Measurements from ENCODE around the gene PCK1.

PCK1 gene

DNA sequence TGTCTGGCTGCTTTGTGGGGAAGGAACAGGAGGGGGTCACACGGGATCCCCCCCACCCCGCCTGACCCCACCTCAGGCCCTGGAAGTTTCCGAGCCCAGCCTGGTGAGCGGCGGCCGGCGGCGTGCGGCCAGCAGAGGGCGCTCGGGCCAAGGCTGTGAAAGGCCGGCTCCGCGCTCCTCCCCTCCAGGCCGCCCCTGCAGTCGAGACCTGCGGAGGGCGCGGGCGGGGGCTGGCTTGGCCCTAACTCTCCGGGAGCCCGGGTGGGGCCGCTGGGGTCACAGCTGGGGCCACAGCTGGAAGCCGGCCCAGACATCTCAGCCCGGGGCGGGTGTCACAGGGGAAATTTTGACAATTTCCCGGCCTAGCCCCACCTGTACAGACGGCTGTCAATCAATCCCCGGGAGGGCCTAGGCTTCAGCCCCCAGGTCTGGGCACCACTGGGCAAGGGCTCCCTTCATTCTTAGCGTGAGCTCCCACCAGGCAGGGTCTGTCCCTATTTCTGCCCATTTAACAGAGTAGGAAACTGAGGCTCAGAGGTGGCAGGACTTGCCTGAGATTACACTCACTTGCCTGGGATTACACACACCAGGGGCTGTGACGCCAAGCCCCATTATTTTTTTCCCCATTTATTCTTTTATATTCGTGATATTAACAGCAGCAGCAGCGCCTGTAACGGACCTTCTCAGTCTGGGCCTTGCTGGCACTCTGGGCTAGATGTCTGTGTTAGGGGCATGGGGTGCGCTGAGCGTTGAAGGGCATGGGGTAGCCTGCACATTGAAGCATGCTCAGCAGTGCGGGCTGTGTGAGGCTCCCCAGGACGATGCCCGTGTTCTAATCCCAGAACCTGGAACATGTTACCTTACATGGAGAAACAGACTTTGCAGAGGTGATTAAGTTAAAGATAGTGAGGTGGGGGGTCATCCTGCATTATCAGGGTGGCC lies 36.4 kb downstream of the PCK1 start:
- TF ChIP-seq CTCF (IDR thresholded peaks at IDR 0.05; ENCODE audit: low read depth, low read length) = peak; percentile 78
- peak; percentile 26 for DNase-seq (ENCODE audit: low read depth, low spot score)
- H3K4me3 ChIP-seq (ENCODE audit: low read depth, low read length) = no peak overlapping the region
- in situ Hi-C loops (cut with HindIII; ENCODE audit: low sequenced_read_pairs) = no loop called here

DNA sequence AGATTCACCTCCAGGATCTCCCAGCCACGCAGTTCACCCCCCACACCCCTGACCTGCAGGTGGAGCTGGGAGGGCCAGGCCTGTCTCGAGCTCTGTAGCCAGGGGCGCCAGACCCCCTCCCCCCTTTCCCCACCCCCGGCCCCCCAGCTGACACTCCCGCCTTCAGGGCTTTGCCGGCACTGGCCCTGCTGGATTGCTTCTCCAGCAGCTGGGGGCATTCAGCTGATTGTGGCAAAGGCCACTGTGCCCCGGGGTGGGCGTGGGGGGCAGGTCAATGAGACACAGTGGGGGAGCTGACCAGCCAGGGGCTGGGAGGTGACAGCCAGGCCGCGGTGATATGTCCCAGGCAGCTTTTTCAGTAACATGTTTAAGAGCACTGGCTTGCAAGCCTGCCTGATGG lies 37.1 kb downstream of the PCK1 start:
- in situ Hi-C loops (cut with HindIII; ENCODE audit: low sequenced_read_pairs) = no loop called here
- H3K4me3 ChIP-seq (ENCODE audit: low read depth, low read length) = no peak overlapping the region
- no peak for TF ChIP-seq CTCF (IDR thresholded peaks at IDR 0.05; ENCODE audit: low read depth, low read length)
- no peak for DNase-seq (ENCODE audit: low read depth, low spot score)

- no peak for DNase-seq (ENCODE audit: low read depth, low spot score)
- in situ Hi-C loops (cut with HindIII; ENCODE audit: low sequenced_read_pairs) = no loop called here
- TF ChIP-seq CTCF (IDR thresholded peaks at IDR 0.05; ENCODE audit: low read depth, low read length) = no peak
- no peak overlapping the region for H3K4me3 ChIP-seq (ENCODE audit: low read depth, low read length)
Measured at GRCh38 chr20:57598491-57598890, 37.6 kb downstream of the PCK1 start.

- no peak for TF ChIP-seq CTCF (IDR thresholded peaks at IDR 0.05; ENCODE audit: low read depth, low read length)
- in situ Hi-C loops (cut with HindIII; ENCODE audit: low sequenced_read_pairs) = no loop called here
- DNase-seq (ENCODE audit: low read depth, low spot score) = no peak
- H3K4me3 ChIP-seq (ENCODE audit: low read depth, low read length) = no peak overlapping the region
Measured at GRCh38 chr20:57600320-57601210, 39.7 kb downstream of the PCK1 start.

DNA sequence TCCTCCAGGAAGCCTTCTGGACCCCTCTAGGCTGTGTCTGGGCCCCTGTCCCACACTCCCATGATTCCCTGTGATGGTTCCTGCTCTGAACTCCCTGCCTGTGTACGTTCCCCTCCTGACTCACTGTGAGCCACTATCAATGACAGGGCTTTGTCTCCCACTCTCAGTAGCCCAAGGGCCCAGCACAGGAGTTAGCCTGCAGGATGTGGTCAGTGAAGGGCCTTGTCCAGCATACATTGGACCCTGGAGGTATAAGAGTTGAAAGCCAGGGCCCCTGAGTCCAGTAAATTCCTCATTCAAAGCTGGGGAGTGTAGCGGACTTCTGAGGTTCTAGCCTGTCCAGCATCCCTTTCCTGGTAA lies 40.3 kb downstream of the PCK1 start:
- H3K4me3 ChIP-seq (ENCODE audit: low read depth, low read length) = no peak overlapping the region
- no peak for DNase-seq (ENCODE audit: low read depth, low spot score)
- in situ Hi-C loops (cut with HindIII; ENCODE audit: low sequenced_read_pairs) = no loop called here
- TF ChIP-seq CTCF (IDR thresholded peaks at IDR 0.05; ENCODE audit: low read depth, low read length) = no peak

- H3K4me3 ChIP-seq (ENCODE audit: low read depth, low read length) = no peak overlapping the region
- DNase-seq (ENCODE audit: low read depth, low spot score) = no peak
- TF ChIP-seq CTCF (IDR thresholded peaks at IDR 0.05; ENCODE audit: low read depth, low read length) = no peak
- in situ Hi-C loops (cut with HindIII; ENCODE audit: low sequenced_read_pairs) = no loop called here
Measured at GRCh38 chr20:57601737-57602136, 40.8 kb downstream of the PCK1 start.
